Osteoblast (primary cell): Measurements from ENCODE around the gene LRFN4. TPM values are rescaled to one million over a fixed set of nuclear protein-coding genes. Genes with fewer than 3 reads are reported as not detected.

Source experiments
- DNase-seq: peaks from one replicate; pipeline ENCODE4 v3.0.0; 2011; ENCODE audit warnings: low spot score, mixed read lengths; ENCODE audit not compliant: insufficient read length; ENCODE audit errors: missing footprints
- H2AFZ ChIP-seq: 2 replicates; pipeline ENCODE4 v1.6.0; 2011; ENCODE audit warnings: mild to moderate bottlenecking, low read length
- H3K27ac ChIP-seq: 2 replicates; pipeline ENCODE4 v1.5.1; 2011; ENCODE audit warnings: mild to moderate bottlenecking, low read depth, low read length, moderate library complexity
- H3K27me3 ChIP-seq: 2 replicates; pipeline ENCODE4 v1.6.0; 2012; ENCODE audit warnings: mild to moderate bottlenecking, control low read depth, inconsistent platforms, low read length, moderate library complexity; ENCODE audit not compliant: insufficient read depth
- H3K36me3 ChIP-seq: 2 replicates; pipeline ENCODE4 v1.5.1; 2011; ENCODE audit warnings: mild to moderate bottlenecking, low read length, control low read depth, moderate library complexity; ENCODE audit not compliant: insufficient read depth
- H3K4me1 ChIP-seq: 2 replicates; pipeline ENCODE4 v1.5.1; 2011; ENCODE audit warnings: mild to moderate bottlenecking, low read length, control low read depth, moderate library complexity; ENCODE audit not compliant: insufficient read depth
- H3K4me2 ChIP-seq: 2 replicates; pipeline ENCODE4 v1.6.0; 2011; ENCODE audit warnings: mild to moderate bottlenecking, low read length; ENCODE audit not compliant: insufficient read depth
- H3K4me3 ChIP-seq: fragments of 200-600 bp; sonication (generic); 3 replicates; pipeline ENCODE4 v1.5.1; 2012; ENCODE audit warnings: mild to moderate bottlenecking, low read length, inconsistent platforms; ENCODE audit not compliant: insufficient read depth
- H3K79me2 ChIP-seq: 2 replicates; pipeline ENCODE4 v1.6.0; 2012; ENCODE audit warnings: mild to moderate bottlenecking, low read length, control low read depth, inconsistent platforms; ENCODE audit not compliant: insufficient read depth
- H3K9me3 ChIP-seq: 2 replicates; pipeline ENCODE4 v1.5.1; 2011; ENCODE audit warnings: low read depth, low read length, control low read depth
- H4K20me1 ChIP-seq: 2 replicates; pipeline ENCODE4 v1.6.0; 2012; ENCODE audit warnings: mild to moderate bottlenecking, low read length, control low read depth; ENCODE audit not compliant: insufficient read depth
- total RNA-seq: library from RNA; depleted of rRNA; stranded (reverse); fragments of >200 nt; gene quantifications from 2 replicates; pipeline ENCODE4 v1.2.3, GENCODE V29; 2012
- TF ChIP-seq, protein P1 (sequence below): IDR thresholded peaks from 2 replicates; pipeline ENCODE4 v1.5.1; 2011; ENCODE audit warnings: mild to moderate bottlenecking, low read depth, low read length, moderate library complexity; ENCODE audit errors: extremely low read depth

Gene LRFN4
- total RNA-seq, 1 donor: 16.3 TPM

GRCh38 chr11:66885469-66885868, 28.6 kb downstream of the LRFN4 start:
- peaks cover 4% of the 10 kb centered on the region for H3K79me2 ChIP-seq
- DNase-seq: no peak
- H4K20me1 ChIP-seq: peaks cover 7% of the 10 kb centered on the region
- H2AFZ ChIP-seq: no peak overlapping the region
- no peaks in the 10 kb centered on the region for H3K27me3 ChIP-seq
- no peaks in the 10 kb centered on the region for H3K36me3 ChIP-seq
- TF ChIP-seq, protein P1, sequence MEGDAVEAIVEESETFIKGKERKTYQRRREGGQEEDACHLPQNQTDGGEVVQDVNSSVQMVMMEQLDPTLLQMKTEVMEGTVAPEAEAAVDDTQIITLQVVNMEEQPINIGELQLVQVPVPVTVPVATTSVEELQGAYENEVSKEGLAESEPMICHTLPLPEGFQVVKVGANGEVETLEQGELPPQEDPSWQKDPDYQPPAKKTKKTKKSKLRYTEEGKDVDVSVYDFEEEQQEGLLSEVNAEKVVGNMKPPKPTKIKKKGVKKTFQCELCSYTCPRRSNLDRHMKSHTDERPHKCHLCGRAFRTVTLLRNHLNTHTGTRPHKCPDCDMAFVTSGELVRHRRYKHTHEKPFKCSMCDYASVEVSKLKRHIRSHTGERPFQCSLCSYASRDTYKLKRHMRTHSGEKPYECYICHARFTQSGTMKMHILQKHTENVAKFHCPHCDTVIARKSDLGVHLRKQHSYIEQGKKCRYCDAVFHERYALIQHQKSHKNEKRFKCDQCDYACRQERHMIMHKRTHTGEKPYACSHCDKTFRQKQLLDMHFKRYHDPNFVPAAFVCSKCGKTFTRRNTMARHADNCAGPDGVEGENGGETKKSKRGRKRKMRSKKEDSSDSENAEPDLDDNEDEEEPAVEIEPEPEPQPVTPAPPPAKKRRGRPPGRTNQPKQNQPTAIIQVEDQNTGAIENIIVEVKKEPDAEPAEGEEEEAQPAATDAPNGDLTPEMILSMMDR: no peak
- no peak overlapping the region for H3K4me2 ChIP-seq
- peaks cover 21% of the 10 kb centered on the region for H3K4me1 ChIP-seq
- H3K4me3 ChIP-seq: no peak overlapping the region
- no peak overlapping the region for H3K27ac ChIP-seq
- no peaks in the 10 kb centered on the region for H3K9me3 ChIP-seq

DNA sequence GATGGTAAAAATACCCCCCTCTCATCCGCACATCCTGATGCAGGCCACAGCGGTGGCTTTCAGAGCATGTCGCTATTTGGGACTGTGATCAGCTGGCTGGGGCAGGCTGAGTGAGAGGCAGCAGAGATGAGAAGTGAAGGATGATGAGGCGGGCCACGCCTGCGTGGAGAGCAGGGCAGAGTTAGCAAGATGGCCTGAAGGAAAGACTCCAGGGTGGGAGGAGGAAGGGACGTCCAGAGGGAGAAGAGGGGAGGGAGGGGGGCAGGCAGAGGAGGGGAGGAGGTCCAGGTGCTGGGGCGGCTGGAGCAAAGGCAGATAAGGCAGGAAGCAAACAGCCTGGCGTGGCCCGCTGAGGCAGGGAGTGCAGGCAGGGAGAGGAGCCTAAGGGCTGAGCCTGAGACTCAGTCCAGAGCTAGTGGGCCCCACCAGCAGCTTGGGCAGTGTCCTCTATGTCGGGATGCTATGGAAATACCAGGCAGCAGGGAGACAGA, 29.1 kb downstream of the LRFN4 start:
- Histone ChIP-seq H4K20me1 (peaks cover 6% of the 10 kb centered on the region), H3K27ac (peak overlapping the region; percentile 64), H3K79me2 (peaks cover 4% of the 10 kb centered on the region), H3K4me1 (peaks cover 21% of the 10 kb centered on the region), H3K36me3 (no peaks in the 10 kb centered on the region), H2AFZ (no peak overlapping the region), H3K27me3 (no peaks in the 10 kb centered on the region), H3K4me3 (no peak overlapping the region), H3K9me3 (no peaks in the 10 kb centered on the region), H3K4me2 (peak overlapping the region; percentile 63)
- TF ChIP-seq, protein P1: no peak
- DNase-seq: peak; percentile 52

- Histone ChIP-seq H3K36me3 (no peaks in the 10 kb centered on the region), H3K9me3 (no peaks in the 10 kb centered on the region), H2AFZ (peak overlapping the region; percentile 43), H3K4me1 (peaks cover 23% of the 10 kb centered on the region), H3K4me3 (peak overlapping the region; percentile 37), H3K4me2 (peak overlapping the region; percentile 63), H4K20me1 (no peaks in the 10 kb centered on the region), H3K27ac (peak overlapping the region; percentile 64), H3K79me2 (peaks cover 4% of the 10 kb centered on the region), H3K27me3 (no peaks in the 10 kb centered on the region)
- TF ChIP-seq, protein P1: no peak
- DNase-seq: peak; percentile 86
Observed at GRCh38 chr11:66886671-66887221, 29.9 kb downstream of the LRFN4 start.

GRCh38 chr11:66887526-66887925, 30.7 kb downstream of the LRFN4 start:
- H4K20me1 ChIP-seq: peaks cover 3% of the 10 kb centered on the region
- H3K4me2 ChIP-seq: no peak overlapping the region
- TF ChIP-seq, protein P1: no peak
- peaks cover 30% of the 10 kb centered on the region for H3K4me1 ChIP-seq
- no peak overlapping the region for H3K27ac ChIP-seq
- no peaks in the 10 kb centered on the region for H3K36me3 ChIP-seq
- H3K79me2 ChIP-seq: peaks cover 2% of the 10 kb centered on the region
- DNase-seq: no peak
- no peaks in the 10 kb centered on the region for H3K27me3 ChIP-seq
- H2AFZ ChIP-seq: no peak overlapping the region
- H3K9me3 ChIP-seq: no peaks in the 10 kb centered on the region
- no peak overlapping the region for H3K4me3 ChIP-seq
